Measurements from ENCODE around the gene IQUB.

DNA sequence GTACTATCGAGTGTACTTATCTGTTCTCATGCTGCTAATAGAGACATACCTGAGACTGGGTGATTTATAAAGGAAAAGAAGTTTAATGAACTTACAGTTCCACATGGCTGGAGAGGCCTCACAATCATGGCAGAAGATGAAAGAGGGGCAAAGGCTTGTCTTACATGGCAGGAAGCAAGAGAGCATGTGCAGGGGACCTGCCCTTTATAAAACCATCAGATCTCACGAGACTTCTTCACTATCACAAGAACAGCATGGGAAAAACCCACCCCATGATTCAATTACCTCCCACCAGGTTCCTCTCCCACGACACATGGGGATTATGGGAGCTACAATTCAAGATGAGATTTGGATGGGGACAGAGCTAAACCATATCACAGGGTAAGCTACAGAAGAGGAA lies 18.8 kb upstream of the IQUB start:
- TF ChIP-seq, protein P1, sequence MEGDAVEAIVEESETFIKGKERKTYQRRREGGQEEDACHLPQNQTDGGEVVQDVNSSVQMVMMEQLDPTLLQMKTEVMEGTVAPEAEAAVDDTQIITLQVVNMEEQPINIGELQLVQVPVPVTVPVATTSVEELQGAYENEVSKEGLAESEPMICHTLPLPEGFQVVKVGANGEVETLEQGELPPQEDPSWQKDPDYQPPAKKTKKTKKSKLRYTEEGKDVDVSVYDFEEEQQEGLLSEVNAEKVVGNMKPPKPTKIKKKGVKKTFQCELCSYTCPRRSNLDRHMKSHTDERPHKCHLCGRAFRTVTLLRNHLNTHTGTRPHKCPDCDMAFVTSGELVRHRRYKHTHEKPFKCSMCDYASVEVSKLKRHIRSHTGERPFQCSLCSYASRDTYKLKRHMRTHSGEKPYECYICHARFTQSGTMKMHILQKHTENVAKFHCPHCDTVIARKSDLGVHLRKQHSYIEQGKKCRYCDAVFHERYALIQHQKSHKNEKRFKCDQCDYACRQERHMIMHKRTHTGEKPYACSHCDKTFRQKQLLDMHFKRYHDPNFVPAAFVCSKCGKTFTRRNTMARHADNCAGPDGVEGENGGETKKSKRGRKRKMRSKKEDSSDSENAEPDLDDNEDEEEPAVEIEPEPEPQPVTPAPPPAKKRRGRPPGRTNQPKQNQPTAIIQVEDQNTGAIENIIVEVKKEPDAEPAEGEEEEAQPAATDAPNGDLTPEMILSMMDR (IDR thresholded peaks at IDR 0.05) = no peak
- TF ChIP-seq ZFX (IDR thresholded peaks at IDR 0.05; ENCODE audit: borderline replicate concordance) = no peak

Measured in 22Rv1 (cell line).